H1 (cell line): Measurements from ENCODE around the gene DPP10. TPM values are rescaled to one million over a fixed set of nuclear protein-coding genes. Genes with fewer than 3 reads are reported as not detected.

ENCODE experiments used
- BCL11A ChIP-seq, 2 experiments: IDR thresholded peaks; one replicate each; pipeline ENCODE4 v1.6.1; 2011; ENCODE audit warnings: low read depth in 2 of 2, low read length in 2 of 2, mild to moderate bottlenecking in 2 of 2
- MAFK ChIP-seq: IDR thresholded peaks from 2 replicates; pipeline ENCODE4 v1.6.1; 2012; ENCODE audit warnings: low read depth, mild to moderate bottlenecking, improper control_type of control experiment, low read length
- polyA plus RNA-seq, 7 experiments: library from polyadenylated mRNA; depleted of rRNA in 3 of 7; stranded (reverse) in 5 of 7; unstranded in 2 of 7; fragments of >200 nt in 5 of 7; fragments of 200-250 nt in 2 of 7; gene quantifications; 1 replicate in 5 of 7; 2 replicates in 1 of 7; 4 replicates in 1 of 7; pipeline versions ENCODE4 v1.2.1 to v1.2.3, GENCODE V29; 2011 to 2013; ENCODE audit warnings: missing spikeins in 2 of 7, mixed read lengths in 2 of 7
- total RNA-seq: library from RNA; stranded (reverse); fragmentation: NEBNext Ultra II Directional; extraction: Animal tissue kit (Norgen Biotek cat#: 25700); gene quantifications from 2 replicates; pipeline ENCODE4 v1.2.1, GENCODE V29; 2021

The DPP10 gene
- total and polyA plus RNA-seq, 2 of the 8 experiments (the other 6 are each of a cell fraction or from before 2014, with no cell fraction given), result 3.3 to 7.2 TPM

DNA sequence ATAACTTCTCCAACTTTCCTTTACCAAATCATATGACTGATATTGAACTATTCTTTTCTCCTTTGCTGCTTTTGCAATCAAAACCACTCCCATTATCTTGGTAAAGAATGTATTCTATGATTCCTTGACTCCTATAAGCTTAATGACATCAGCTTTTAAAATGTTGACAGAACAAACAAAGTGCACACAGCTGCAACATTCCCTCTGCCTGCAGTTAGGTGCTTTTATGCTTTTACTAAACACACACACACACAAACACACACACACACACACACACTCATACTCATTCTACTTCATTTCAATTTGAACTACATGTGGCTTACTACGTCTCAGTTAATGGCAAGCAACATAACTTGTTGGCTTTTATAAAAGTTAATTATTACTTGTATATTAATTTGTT lies 946.6 kb downstream of the DPP10 start (continued):
- TF ChIP-seq BCL11A (IDR thresholded peaks at IDR 0.05; ENCODE audit: low read depth in 2 of 2, low read length in 2 of 2) (no peak), MAFK (no peak)
